HG02970 (cell line): Measurements from ENCODE around the gene GBGT1.

ENCODE experiments used
- ATAC-seq: cut with Tn5 transposase; IDR thresholded peaks from one replicate; pipeline ENCODE4 v1.9.1; 2021; ENCODE audit warnings: mild to moderate bottlenecking, moderate library complexity, moderate number of reproducible peaks; ENCODE audit not compliant: unreplicated experiment, low FRiP score

Gene GBGT1

GRCh38 chr9:133129001-133129795 is 34.5 kb downstream of the GBGT1 start:
- ATAC-seq: no peak

- ATAC-seq: no peak
These were observed 35.6 kb downstream of the GBGT1 start for GRCh38 chr9:133128152-133128551.

GRCh38 chr9:133127340-133127981 is 36.3 kb downstream of the GBGT1 start:
- no peak for ATAC-seq

DNA sequence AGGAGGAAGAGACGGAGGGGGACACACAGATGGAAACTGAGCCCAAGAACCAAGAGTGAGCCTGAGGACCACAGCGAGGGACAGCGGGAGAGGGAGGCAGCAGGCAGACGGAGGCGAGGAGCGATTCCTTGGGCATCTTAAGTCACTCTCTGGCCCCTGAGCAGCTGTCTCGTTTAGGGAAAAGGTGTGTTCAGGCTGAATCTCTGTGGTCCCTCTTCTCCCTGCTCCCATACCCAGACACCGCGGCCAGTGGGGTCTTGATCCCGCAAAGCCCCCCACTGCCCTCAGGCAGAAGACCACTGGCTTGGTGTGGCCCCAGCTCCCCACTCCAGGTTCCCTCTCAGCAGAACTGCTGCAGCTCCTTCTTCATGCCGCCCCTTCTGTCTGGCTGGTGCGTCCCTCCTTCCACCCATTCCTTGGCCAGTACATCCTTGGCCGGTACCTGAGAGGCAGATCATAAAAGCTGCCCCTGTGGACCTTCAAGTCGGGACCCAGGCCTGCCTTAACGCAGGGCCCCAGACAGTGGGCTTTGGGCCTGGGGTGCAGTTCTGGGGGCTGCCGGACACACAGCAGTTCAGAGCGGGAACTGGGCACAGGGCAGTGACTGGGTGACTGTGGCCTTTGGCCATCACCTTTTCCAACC is 36.9 kb downstream of the GBGT1 start:
- ATAC-seq: no peak

DNA sequence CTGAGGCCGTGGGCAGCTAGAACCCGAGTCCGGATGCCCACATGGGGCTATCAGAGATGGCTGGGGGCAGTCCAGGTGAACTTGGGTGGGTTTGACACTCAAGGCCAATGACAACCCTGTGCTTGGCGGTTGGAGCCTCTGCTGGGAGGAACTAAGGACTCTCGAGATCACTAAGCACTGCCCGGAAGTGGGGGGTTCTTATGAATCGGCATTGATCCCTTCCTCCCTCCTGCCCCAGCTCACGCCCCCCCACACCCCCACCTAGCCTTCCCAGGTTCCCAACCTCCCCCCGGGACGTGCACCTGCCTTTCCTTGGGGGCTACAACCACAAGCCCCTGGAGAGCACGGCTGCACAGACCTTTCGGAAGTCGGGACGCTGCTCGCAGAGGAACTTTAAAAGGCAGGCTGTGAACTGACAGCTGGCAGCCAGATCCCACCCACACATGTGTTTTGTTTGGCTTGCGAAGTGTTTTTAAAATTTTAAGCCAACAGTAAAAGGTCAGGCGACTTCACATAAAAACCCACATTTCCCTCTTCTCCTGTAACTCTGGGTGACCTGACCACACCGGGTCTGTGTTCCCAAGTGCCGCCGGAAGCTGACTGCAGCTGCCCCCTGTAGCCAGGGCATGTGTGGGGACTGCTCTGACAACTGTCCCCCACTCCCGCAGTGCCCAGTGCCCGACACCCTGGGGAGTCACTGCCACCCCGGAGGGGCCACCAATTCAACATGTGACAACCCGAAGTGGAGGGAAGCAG is 37.6 kb downstream of the GBGT1 start:
- ATAC-seq: no peak

GRCh38 chr9:133124907-133125275 is 38.8 kb downstream of the GBGT1 start:
- ATAC-seq: no peak

GRCh38 chr9:133124123-133124906 is 39.4 kb downstream of the GBGT1 start:
- ATAC-seq: no peak

- ATAC-seq: no peak
These were observed 40.6 kb downstream of the GBGT1 start for GRCh38 chr9:133122935-133123611.

DNA sequence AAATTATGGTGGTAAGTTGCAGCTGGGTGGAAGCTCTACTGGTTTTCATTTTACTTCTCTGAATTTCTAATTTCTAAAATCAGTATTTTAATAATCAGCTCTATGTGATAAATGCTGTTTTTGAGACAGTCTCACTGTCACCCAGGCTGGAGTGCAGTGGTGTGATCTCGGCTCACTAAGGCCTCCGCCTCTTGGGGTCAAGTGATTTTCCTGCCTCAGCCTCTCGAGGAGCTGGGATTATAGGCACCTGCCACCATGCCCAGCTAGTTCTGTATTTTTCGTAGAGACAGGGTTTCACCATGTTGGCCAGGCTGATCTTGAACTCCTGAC is 41.1 kb downstream of the GBGT1 start:
- ATAC-seq: no peak

DNA sequence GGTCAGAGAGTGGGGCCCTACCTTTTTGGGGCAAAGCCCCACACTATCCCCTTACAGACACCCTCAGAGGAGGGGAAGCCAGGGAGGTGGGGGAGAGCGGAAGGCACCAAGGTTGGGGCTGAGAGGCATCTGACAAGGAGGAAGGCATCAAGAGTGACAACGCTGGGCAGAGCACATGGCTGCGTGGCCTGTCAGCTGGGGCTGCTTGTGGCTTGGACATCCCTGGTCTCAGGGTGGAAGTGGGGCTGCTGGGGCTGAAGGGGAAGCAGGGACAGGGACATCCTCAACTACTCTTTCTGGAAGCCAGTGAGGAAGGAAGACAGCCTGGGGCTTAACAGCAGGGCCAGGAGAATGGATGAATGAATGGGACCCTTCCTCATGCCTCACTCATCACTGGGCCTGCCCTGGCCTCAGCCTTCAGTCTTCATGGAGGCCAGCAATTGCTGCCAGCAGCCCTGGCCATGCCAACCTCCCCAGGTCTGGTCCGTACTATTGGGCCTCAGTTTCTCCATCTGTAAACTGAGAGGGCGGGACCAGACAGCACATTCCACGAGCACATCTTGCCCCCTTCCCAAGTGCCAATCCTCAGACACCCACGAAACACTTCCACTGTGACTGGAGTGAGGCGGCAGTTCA is 41.7 kb downstream of the GBGT1 start:
- no peak for ATAC-seq

DNA sequence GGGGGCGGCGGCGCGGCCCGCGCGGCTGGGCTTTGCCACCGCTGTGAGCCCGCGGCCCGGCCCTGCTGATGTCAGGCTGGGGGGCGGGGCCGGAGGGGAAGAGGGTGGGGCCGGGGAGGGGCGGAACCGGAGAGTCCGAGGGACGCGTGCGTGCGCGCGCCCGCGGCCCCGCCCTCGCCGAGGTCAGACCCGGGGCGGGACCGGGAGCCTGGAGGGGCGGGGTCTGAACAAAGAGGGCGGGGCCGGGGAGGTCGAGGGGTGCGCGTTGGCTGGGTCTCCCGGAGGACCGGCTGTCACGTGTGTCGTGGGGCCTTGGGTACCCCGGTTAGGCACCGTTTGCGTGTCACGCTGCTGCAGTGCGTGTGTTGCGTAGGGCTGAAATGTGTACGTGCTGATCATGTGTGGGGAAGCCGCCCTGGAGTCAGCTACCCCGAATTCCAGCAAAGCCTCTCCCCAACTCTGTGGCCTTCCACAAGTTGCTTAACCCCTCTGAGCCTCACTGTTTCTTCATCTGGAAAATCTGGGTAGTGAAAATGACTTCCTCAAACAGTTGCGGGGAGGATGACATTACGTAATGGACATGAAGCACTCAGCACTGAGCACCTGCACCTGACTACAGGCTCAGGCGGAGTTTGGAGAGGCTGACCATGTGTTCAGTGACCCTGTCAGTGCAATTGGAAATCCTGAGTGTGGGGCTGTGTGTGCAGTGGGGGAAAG is 42.4 kb downstream of the GBGT1 start, which contains the start of gene RALGDS:
RALGDS (minus strand) TSS at position 43 of the 717 bp plus-strand sequence. CDS start 86 bp downstream, outside the sequence.
- peak; percentile 65 for ATAC-seq

GRCh38 chr9:133120501-133121197 is 43.1 kb downstream of the GBGT1 start:
- ATAC-seq: peak; percentile 9

- ATAC-seq: no peak
These were observed 43.7 kb downstream of the GBGT1 start for GRCh38 chr9:133119846-133120500.

GRCh38 chr9:133119103-133119845 is 44.4 kb downstream of the GBGT1 start:
- no peak for ATAC-seq

GRCh38 chr9:133118568-133118967 is 45.1 kb downstream of the GBGT1 start:
- ATAC-seq: no peak

DNA sequence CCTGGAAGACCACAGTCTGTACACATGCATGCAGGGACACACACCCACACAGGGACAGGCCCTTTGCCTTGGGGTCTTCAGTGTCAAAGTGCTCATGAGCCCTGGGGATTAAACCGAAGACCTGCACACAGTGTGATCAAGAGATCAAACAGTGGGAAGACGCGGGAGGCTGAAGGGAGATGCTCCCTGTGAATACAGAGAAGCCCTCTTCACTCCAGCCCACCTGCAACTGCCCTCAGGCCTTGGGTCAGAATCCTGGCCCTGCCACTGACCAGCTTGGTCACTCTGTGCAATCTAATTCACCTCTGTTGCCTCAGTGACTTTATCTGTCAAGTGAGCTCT is 45.6 kb downstream of the GBGT1 start:
- no peak for ATAC-seq
